Keratinocyte (primary cell): ENCODE data around the gene NTSR2. TPM values are rescaled to one million over a fixed set of nuclear protein-coding genes. Genes with fewer than 3 reads are reported as not detected.

Experiments
- DNase-seq: peaks from one replicate; pipeline ENCODE4 v3.0.0-alpha.2; 2011; ENCODE audit warnings: low read depth, missing footprints, low spot score
- FAIRE-seq: peaks from 2 replicates; lab custom pipeline; 2011; peaks lifted over from hg19 to GRCh38; lab: Jason Lieb, UNC
- H2AFZ ChIP-seq: 2 replicates; pipeline ENCODE4 v1.6.0; 2012; ENCODE audit warnings: low read length, control low read depth, inconsistent platforms; ENCODE audit not compliant: control insufficient read depth
- H3K27ac ChIP-seq: 2 replicates; pipeline ENCODE4 v1.5.1; 2011; ENCODE audit warnings: low read length; ENCODE audit not compliant: control insufficient read depth, insufficient read depth
- H3K27me3 ChIP-seq: 3 replicates; pipeline ENCODE4 v1.6.0; 2011; ENCODE audit warnings: low read length; ENCODE audit not compliant: control insufficient read depth, insufficient read depth; ENCODE audit errors: extremely low read depth
- H3K36me3 ChIP-seq, 2 experiments: 2 replicates in 1 of 2; 3 replicates in 1 of 2; pipeline ENCODE4 v1.5.1; 2011; ENCODE audit warnings: low read length in 2 of 2, mild to moderate bottlenecking in 1 of 2; ENCODE audit not compliant: control insufficient read depth in 2 of 2, insufficient read depth in 2 of 2; ENCODE audit errors: extremely low read depth in 1 of 2
- H3K4me1 ChIP-seq: 3 replicates; pipeline ENCODE4 v1.5.1; 2011; ENCODE audit warnings: low read length; ENCODE audit not compliant: control insufficient read depth, insufficient read depth; ENCODE audit errors: extremely low read depth
- H3K4me2 ChIP-seq: 3 replicates; pipeline ENCODE4 v1.6.0; 2011; ENCODE audit warnings: low read depth, low read length; ENCODE audit not compliant: control insufficient read depth, insufficient read depth; ENCODE audit errors: extremely low read depth
- H3K4me3 ChIP-seq, 3 experiments: fragments of 200-600 bp in 1 of 3; sonication (generic) in 1 of 3; 2 replicates in 2 of 3; 3 replicates in 1 of 3; pipeline ENCODE4 v1.5.1; 2011 to 2016; ENCODE audit warnings: low read length in 3 of 3, mild to moderate bottlenecking in 3 of 3, control low read depth in 2 of 3, inconsistent platforms in 1 of 3, low read depth in 1 of 3, mixed read lengths in 1 of 3, mixed run types in 1 of 3, moderate library complexity in 1 of 3; ENCODE audit not compliant: control insufficient read depth in 2 of 3, insufficient read depth in 2 of 3; ENCODE audit errors: extremely low read depth in 1 of 3
- H3K79me2 ChIP-seq: 2 replicates; pipeline ENCODE4 v1.6.0; 2012; ENCODE audit warnings: low read length; ENCODE audit not compliant: control insufficient read depth, insufficient read depth
- H3K9ac ChIP-seq: 3 replicates; pipeline ENCODE4 v1.6.0; 2011; ENCODE audit warnings: low read length; ENCODE audit not compliant: control insufficient read depth, insufficient read depth; ENCODE audit errors: extremely low read depth
- H3K9me1 ChIP-seq: 3 replicates; pipeline ENCODE4 v1.6.0; 2011; ENCODE audit warnings: low read length; ENCODE audit not compliant: control insufficient read depth, insufficient read depth; ENCODE audit errors: extremely low read depth
- H3K9me3 ChIP-seq: 2 replicates; pipeline ENCODE4 v1.5.1; 2012; ENCODE audit warnings: low read depth, low read length; ENCODE audit not compliant: control insufficient read depth
- H4K20me1 ChIP-seq: 3 replicates; pipeline ENCODE4 v1.6.0; 2011; ENCODE audit warnings: low read length; ENCODE audit not compliant: control insufficient read depth, insufficient read depth; ENCODE audit errors: extremely low read depth
- CTCF ChIP-seq, 3 experiments: IDR thresholded peaks in 1 of 3; conservative IDR thresholded peaks in 1 of 3; optimal IDR thresholded peaks in 1 of 3; 2 replicates in 2 of 3; 3 replicates in 1 of 3; pipeline versions ENCODE3 to v1.5.1; 2011; ENCODE audit warnings: low read length in 3 of 3, mild to moderate bottlenecking in 3 of 3, moderate library complexity in 2 of 3, control low read depth in 1 of 3, inconsistent platforms in 1 of 3; ENCODE audit not compliant: insufficient read depth in 2 of 3; ENCODE audit errors: extremely low read depth in 1 of 3
- EZH2 ChIP-seq: IDR thresholded peaks from one replicate; pipeline ENCODE4 v1.6.1; 2012; ENCODE audit warnings: inconsistent platforms, mild to moderate bottlenecking, low read length, moderate library complexity
- dilution Hi-C: fragments of 300-500 bp; cut with MboI; formaldehyde crosslinking; loops from one replicate; pipeline ENCODE4 v1.7.0; 2020; ENCODE audit warnings: low sequenced_read_pairs; ENCODE audit not compliant: extremely low pct_ligation_motif_present
- polyA plus RNA-seq, 5 experiments: library from polyadenylated mRNA; depleted of rRNA in 3 of 5; stranded (reverse) in 3 of 5; stranded (forward) in 1 of 5; unstranded in 1 of 5; fragments of >200 nt; gene quantifications; 1 replicate in 1 of 5; 2 replicates in 3 of 5; 3 replicates in 1 of 5; pipeline versions ENCODE4 v1.2.1 to v1.2.3, GENCODE V29; 2011 to 2012; ENCODE audit warnings: missing spikeins in 2 of 5, low read depth in 1 of 5, low replicate concordance in 1 of 5

NTSR2 gene
- polyA plus RNA-seq, 1 donor (not counting 4 experiments of a cell fraction or from before 2014, with no cell fraction given) = not detected

- DNase-seq (no peak), FAIRE-seq (no peak)
- Histone ChIP-seq H3K4me2 (no peak overlapping the region), H3K9ac (no peak overlapping the region), H3K9me3 (no peaks in the 10 kb centered on the region), H4K20me1 (peaks cover 2% of the 10 kb centered on the region), H3K27me3 (peaks cover 18% of the 10 kb centered on the region), H3K79me2 (no peaks in the 10 kb centered on the region), H3K4me3 (no peak overlapping the region), H3K27ac (no peak overlapping the region), H3K36me3 (no peaks in the 10 kb centered on the region), H3K9me1 (no peaks in the 10 kb centered on the region), H3K4me1 (no peaks in the 10 kb centered on the region), H2AFZ (no peak overlapping the region)
- dilution Hi-C loops = no loop called here
- no peak for TF ChIP-seq EZH2
Observed at GRCh38 chr2:11665028-11665427, 5.0 kb downstream of the NTSR2 start.

- dilution Hi-C loops = no loop called here
- TF ChIP-seq CTCF (optimal IDR thresholded peaks at IDR 0.05 in 1 of 3, IDR thresholded peaks at IDR 0.05 in 1 of 3, conservative IDR thresholded peaks at IDR 0.05 in 1 of 3; ENCODE audit: extremely low read depth in 1 of 3, insufficient read depth in 2 of 3, low read length in 3 of 3) (no peak), EZH2 (no peak)
- Histone ChIP-seq H4K20me1 (peaks cover 2% of the 10 kb centered on the region), H3K9ac (no peak overlapping the region), H3K9me1 (no peaks in the 10 kb centered on the region), H3K4me2 (no peak overlapping the region), H3K9me3 (no peaks in the 10 kb centered on the region), H3K36me3 (no peaks in the 10 kb centered on the region), H3K4me3 (no peak overlapping the region), H3K4me1 (peaks cover 4% of the 10 kb centered on the region), H3K27ac (no peak overlapping the region), H3K79me2 (no peaks in the 10 kb centered on the region), H2AFZ (no peak overlapping the region), H3K27me3 (peaks cover 16% of the 10 kb centered on the region)
- DNase-seq (no peak), FAIRE-seq (no peak)
Observed at GRCh38 chr2:11663427-11663826, 6.6 kb downstream of the NTSR2 start.

- no peak overlapping the region for H2AFZ ChIP-seq
- no peaks in the 10 kb centered on the region for H3K9me1 ChIP-seq
- no peak overlapping the region for H3K9ac ChIP-seq
- H3K27me3 ChIP-seq = peaks cover 12% of the 10 kb centered on the region
- TF ChIP-seq EZH2 = no peak
- no peak for TF ChIP-seq CTCF (optimal IDR thresholded peaks at IDR 0.05 in 1 of 3, IDR thresholded peaks at IDR 0.05 in 1 of 3, conservative IDR thresholded peaks at IDR 0.05 in 1 of 3; ENCODE audit: extremely low read depth in 1 of 3, insufficient read depth in 2 of 3, low read length in 3 of 3)
- dilution Hi-C loops = no loop called here
- H3K4me3 ChIP-seq = no peak overlapping the region
- peaks cover 10% of the 10 kb centered on the region for H3K4me1 ChIP-seq
- H3K4me2 ChIP-seq = no peak overlapping the region
- FAIRE-seq (no peak), DNase-seq (no peak)
- H3K79me2 ChIP-seq = no peaks in the 10 kb centered on the region
- H3K9me3 ChIP-seq = no peaks in the 10 kb centered on the region
- H3K27ac ChIP-seq = no peak overlapping the region
- H4K20me1 ChIP-seq = peaks cover 2% of the 10 kb centered on the region
- no peaks in the 10 kb centered on the region for H3K36me3 ChIP-seq
Observed at GRCh38 chr2:11662882-11663281, 7.1 kb downstream of the NTSR2 start.
